Measurements from ENCODE around the gene DYNLL1. TPM values are rescaled to one million over a fixed set of nuclear protein-coding genes. Genes with fewer than 3 reads are reported as not detected.

The DYNLL1 gene
- total RNA-seq, 5 donors from 2014 or later (not counting 1 experiment from before 2014, with no cell fraction given), result 47.2 to 90.1 (median 75.5) TPM

Other genes starting within 250 kb of the DYNLL1 start
- gene PXN, start 230.4 kb upstream of the DYNLL1 start, total RNA-seq, result 100 to 1,000 TPM; 128 to 202 (median 137) TPM
- gene RNU4-2, start 204.2 kb upstream of the DYNLL1 start, total RNA-seq, result over 10,000 TPM; 10,465 to 16,097 (median 12,527) TPM
- gene RNU4-1, start 202.9 kb upstream of the DYNLL1 start, total RNA-seq, result 1,000 to 10,000 TPM; 1,482 to 2,823 (median 1,909) TPM
- 1 to 10 TPM in 4 of 5 donors, under 1 TPM in 1; 0.73 to 5.7 (median 4.1) TPM for gene SIRT4, start 193.8 kb upstream of the DYNLL1 start, total RNA-seq
- 1 to 10 TPM in 3 of 5 donors, not detected in 2; 1.6 to 2.9 (median 1.8) TPM for gene PLA2G1B, start 168.3 kb upstream of the DYNLL1 start, total RNA-seq
- under 1 TPM in 1 of 5 donors, not detected in 4; 0.15 TPM for gene MSI1, start 126.9 kb upstream of the DYNLL1 start, total RNA-seq
- gene COX6A1, start 58.0 kb upstream of the DYNLL1 start, total RNA-seq, result 100 to 1,000 TPM; 128 to 171 (median 163) TPM
- gene TRIAP1, start 49.7 kb upstream of the DYNLL1 start, total RNA-seq, result 10 to 100 TPM; 15.9 to 24.0 (median 21.5) TPM
- 10 to 100 TPM; 15.9 to 47.2 (median 30.3) TPM for gene GATC, start 49.7 kb upstream of the DYNLL1 start, total RNA-seq
- 100 to 1,000 TPM; 134 to 149 (median 135) TPM for gene SRSF9, start 26.4 kb upstream of the DYNLL1 start, total RNA-seq
- 10 to 100 TPM; 11.3 to 23.4 (median 21.5) TPM for gene COQ5, start 33.0 kb downstream of the DYNLL1 start, total RNA-seq
- gene RNF10, start 38.2 kb downstream of the DYNLL1 start, total RNA-seq, result 100 to 1,000 TPM; 204 to 348 (median 222) TPM
- gene POP5, start 85.3 kb downstream of the DYNLL1 start, total RNA-seq, result 10 to 100 TPM; 40.6 to 69.0 (median 63.1) TPM
- not detected for gene CABP1, start 144.5 kb downstream of the DYNLL1 start, total RNA-seq
- 10 to 100 TPM; 26.3 to 61.3 (median 55.3) TPM for gene MLEC, start 191.0 kb downstream of the DYNLL1 start, total RNA-seq
- 10 to 100 TPM; 14.3 to 26.1 (median 22.6) TPM for gene UNC119B, start 214.3 kb downstream of the DYNLL1 start, total RNA-seq
- 10 to 100 TPM in 4 of 5 donors, 1 to 10 TPM in 1; 7.5 to 22.5 (median 20.4) TPM for gene ACADS, start 229.7 kb downstream of the DYNLL1 start, total RNA-seq